22Rv1 (cell line): ENCODE results near the gene G3BP2.

Source experiments
- H3K27ac ChIP-seq: fragments of 450-650 bp; 2 replicates; pipeline ENCODE4 v1.5.1; 2017
- ZFX ChIP-seq: fragments of 450-650 bp; IDR thresholded peaks from 2 replicates; pipeline ENCODE4 v1.6.1; 2017; ENCODE audit warnings: antibody characterized with exemption, borderline replicate concordance
- TF ChIP-seq, protein P1 (sequence below): fragments of 450-650 bp; IDR thresholded peaks from 2 replicates; pipeline ENCODE4 v1.5.1; 2017; ENCODE audit warnings: mild to moderate bottlenecking

G3BP2 gene

DNA sequence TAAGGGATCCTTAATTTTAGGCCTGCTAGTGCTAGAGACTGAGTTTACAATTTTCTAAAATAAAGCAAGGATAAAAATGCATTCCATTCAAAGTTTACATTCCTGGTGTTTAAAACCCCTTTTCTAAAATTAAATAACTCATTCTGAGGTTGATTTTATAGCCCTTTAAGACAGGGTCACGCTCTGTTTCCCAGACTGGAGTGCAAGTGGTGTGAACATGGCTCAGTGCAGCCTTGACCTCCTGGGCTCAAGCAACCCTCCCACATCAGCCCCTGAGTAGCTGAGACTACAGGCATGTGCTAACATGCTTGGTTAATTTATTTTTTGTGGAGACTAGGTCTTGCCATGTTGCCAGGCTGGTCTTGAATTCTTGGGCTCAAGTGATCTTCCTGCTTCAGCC is 36.0 kb downstream of the G3BP2 start:
- H3K27ac ChIP-seq: no peak overlapping the region
- no peak for TF ChIP-seq ZFX
- TF ChIP-seq, protein P1, sequence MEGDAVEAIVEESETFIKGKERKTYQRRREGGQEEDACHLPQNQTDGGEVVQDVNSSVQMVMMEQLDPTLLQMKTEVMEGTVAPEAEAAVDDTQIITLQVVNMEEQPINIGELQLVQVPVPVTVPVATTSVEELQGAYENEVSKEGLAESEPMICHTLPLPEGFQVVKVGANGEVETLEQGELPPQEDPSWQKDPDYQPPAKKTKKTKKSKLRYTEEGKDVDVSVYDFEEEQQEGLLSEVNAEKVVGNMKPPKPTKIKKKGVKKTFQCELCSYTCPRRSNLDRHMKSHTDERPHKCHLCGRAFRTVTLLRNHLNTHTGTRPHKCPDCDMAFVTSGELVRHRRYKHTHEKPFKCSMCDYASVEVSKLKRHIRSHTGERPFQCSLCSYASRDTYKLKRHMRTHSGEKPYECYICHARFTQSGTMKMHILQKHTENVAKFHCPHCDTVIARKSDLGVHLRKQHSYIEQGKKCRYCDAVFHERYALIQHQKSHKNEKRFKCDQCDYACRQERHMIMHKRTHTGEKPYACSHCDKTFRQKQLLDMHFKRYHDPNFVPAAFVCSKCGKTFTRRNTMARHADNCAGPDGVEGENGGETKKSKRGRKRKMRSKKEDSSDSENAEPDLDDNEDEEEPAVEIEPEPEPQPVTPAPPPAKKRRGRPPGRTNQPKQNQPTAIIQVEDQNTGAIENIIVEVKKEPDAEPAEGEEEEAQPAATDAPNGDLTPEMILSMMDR: no peak

DNA sequence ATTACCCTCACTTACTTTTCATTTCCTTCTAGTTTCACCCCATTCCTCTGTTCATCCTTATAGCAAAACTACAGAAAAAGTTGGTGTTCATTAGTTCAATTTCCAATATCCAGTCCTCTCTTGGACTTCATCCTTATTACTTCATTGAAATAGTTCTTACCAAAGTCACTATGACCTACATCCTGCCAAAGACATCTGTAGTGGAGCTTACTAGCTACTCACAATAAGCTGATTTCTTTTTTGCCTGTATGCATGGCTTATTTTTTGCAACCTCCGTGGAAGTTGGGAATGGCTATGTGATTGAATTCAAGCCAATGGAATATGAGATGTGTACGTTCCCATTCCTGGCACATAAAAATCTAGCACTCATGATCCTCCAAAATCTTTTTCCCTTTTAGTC is 38.3 kb downstream of the G3BP2 start:
- no peak overlapping the region for H3K27ac ChIP-seq

DNA sequence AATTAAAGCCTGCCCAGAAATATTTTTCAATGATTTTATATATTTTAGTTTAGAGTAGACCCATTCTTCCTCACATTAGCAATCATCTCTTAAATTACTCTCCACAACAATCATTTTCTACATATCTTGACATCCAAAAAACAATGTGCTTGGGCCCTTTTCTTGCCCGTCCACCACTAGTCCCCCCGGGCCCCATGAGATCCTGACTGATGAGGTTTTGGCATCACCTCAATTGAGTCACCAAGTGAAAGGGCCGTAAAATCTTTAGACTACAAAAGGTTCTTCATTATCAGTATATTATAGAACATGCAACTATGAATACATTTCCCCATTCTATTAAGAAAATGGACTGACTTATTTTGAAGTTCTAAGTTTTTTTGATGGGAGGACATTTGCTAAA is 38.9 kb downstream of the G3BP2 start:
- TF ChIP-seq ZFX: no peak
- TF ChIP-seq, protein P1: no peak
- no peak overlapping the region for H3K27ac ChIP-seq

More for the DNA sequence above, 38.3 kb downstream of the G3BP2 start:
- TF ChIP-seq, protein P1: no peak
- no peak for TF ChIP-seq ZFX

DNA sequence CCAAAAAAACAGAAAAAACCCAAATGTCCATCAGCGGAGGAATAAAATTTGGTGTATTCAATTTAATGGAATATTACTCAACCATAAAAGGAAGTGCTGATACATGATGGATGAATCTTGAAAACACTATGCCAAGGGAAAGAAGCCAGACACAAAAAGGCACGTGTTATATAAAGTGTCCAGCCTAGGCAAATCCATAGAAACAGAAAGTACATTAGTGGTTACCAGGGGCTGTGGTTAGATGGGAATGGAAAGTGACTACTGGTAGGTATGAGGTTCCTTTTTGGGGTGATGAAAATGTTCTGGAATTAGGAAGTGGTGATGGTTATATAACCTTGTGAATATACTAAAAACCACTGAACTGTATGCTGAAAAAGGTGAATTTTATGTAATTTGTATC is 39.4 kb downstream of the G3BP2 start:
- TF ChIP-seq, protein P1: no peak
- no peak for TF ChIP-seq ZFX
- no peak overlapping the region for H3K27ac ChIP-seq

DNA sequence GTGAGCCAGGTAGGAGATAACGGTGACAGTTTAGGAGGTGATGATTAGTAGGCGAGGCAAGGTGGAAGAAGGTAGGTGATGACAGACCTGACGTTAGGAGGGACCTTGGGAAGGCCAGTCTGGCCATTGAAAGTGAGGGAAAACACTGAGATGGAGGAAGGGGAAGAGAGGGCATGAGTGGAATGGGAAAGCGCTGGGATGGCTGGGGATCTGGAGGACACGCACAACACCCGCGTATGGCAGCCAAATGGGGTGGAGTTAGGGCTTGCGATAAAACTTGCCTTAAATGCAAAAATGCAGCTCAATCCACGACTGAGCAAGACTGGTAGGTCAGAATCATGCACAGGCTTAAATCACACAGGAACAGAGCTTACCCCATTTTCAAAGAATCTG is 42.3 kb downstream of the G3BP2 start:
- H3K27ac ChIP-seq: no peak overlapping the region

DNA sequence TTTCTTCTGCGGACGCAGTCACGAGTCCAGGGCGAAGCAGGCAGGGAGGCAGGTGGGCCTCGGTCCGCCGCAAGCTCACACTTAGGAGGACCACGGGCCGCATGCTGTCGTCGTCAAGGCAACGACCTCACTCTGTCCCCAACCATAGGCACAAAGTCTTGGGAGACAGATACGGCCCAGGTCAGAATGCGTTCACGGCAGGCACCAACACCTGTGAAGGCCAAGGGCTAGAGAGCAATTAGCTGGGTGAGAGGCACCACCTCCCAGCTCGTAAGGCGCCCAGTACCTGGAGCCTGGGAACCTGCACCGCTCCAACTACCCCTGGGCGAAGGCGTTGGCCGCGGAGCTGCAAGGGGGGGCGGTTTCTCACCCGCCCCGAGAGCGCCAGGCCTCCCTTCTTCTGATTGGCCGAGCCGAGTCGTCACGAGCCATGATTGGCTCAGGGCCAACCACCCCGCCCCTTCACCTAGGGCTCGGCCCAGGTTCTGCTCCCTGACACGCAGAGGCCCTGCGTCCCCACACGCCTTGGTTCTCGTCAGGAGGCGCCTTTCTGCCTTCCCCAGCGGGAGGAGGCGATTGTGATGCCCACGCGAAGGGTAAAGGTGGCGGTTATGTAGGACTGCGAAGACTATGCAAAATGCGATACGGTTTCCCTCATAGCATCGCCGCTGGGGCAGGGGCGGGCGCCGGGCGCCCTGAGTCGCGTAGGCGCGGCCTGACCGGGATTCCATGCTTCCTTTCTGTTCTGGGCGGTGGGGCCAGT is 42.9 kb downstream of the G3BP2 start, which contains the start of gene CDKL2:
TSS of gene CDKL2 (minus strand) at position 355 of the 763 bp plus-strand sequence. CDS start 4,540 bp downstream, outside the sequence.
- TF ChIP-seq, protein P1: no peak
- no peak for TF ChIP-seq ZFX
- H3K27ac ChIP-seq: no peak within 1 kb of the TSS

More for the DNA sequence above, 42.3 kb downstream of the G3BP2 start:
- no peak for TF ChIP-seq ZFX
- TF ChIP-seq, protein P1: no peak

DNA sequence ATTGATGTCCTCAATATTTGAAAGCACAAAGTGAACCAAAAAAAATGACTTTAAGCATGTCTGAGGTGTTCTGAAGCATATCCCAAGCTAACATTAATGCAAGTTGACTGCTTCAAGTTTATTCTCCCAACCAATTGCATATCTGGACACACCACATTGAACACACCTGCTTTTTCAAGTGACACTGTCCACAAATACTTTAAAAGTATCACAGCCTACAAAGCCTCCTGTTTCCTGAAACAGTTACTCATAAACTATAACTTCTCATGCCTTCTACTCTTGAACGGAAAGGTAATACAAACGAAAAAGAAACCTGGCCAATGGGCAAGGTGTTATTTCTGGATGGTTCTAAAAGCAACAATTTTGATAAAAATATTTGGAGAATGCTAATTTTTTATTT is 44.0 kb downstream of the G3BP2 start:
- no peak for TF ChIP-seq ZFX
- H3K27ac ChIP-seq: no peak overlapping the region
